RWPE2 (cell line): ENCODE data around the gene CCDC120.

ENCODE experiments used
- ATAC-seq: fragments of 200-7000 bp; cut with Tn5 transposase; 3 replicates; pipeline ENCODE4 v1.9.1; 2021; ENCODE audit warnings: low read depth
- DNase-seq: peaks from one replicate; pipeline ENCODE4 v3.0.0-alpha.2; 2020; ENCODE audit warnings: low spot score
- H3K27ac ChIP-seq: fragments of 450-650 bp; 2 replicates; pipeline ENCODE4 v1.5.1; 2017; ENCODE audit warnings: mild to moderate bottlenecking; ENCODE audit not compliant: poor library complexity, severe bottlenecking
- H3K27me3 ChIP-seq: fragments of 250-450 bp; sonication (Bioruptor Pico); 2 replicates; pipeline ENCODE4 v1.5.1; 2021; ENCODE audit warnings: mild to moderate bottlenecking, moderate library complexity; ENCODE audit not compliant: insufficient read depth, poor library complexity, severe bottlenecking
- H3K36me3 ChIP-seq: fragments of 250-450 bp; sonication (Bioruptor Pico); 2 replicates; pipeline ENCODE4 v1.5.1; 2020; ENCODE audit warnings: low read depth, mild to moderate bottlenecking, moderate library complexity
- H3K4me1 ChIP-seq: fragments of 250-450 bp; sonication (Bioruptor Pico); 2 replicates; pipeline ENCODE4 v1.5.1; 2021; ENCODE audit warnings: mild to moderate bottlenecking, moderate library complexity; ENCODE audit not compliant: insufficient read depth, poor library complexity, severe bottlenecking
- H3K4me3 ChIP-seq: fragments of 250-450 bp; sonication (Bioruptor Pico); 2 replicates; pipeline ENCODE4 v1.5.1; 2021; ENCODE audit warnings: mild to moderate bottlenecking, moderate library complexity; ENCODE audit not compliant: severe bottlenecking
- H3K9me3 ChIP-seq: fragments of 250-450 bp; sonication (Bioruptor Pico); 2 replicates; pipeline ENCODE4 v1.5.1; 2021; ENCODE audit warnings: mild to moderate bottlenecking, moderate library complexity; ENCODE audit not compliant: severe bottlenecking
- TF ChIP-seq, protein P1 (sequence below): fragments of 450-650 bp; IDR thresholded peaks from one replicate; pipeline ENCODE4 v1.5.1; 2017; ENCODE audit warnings: mild to moderate bottlenecking, moderate library complexity; ENCODE audit not compliant: poor library complexity, severe bottlenecking

The CCDC120 gene

DNA sequence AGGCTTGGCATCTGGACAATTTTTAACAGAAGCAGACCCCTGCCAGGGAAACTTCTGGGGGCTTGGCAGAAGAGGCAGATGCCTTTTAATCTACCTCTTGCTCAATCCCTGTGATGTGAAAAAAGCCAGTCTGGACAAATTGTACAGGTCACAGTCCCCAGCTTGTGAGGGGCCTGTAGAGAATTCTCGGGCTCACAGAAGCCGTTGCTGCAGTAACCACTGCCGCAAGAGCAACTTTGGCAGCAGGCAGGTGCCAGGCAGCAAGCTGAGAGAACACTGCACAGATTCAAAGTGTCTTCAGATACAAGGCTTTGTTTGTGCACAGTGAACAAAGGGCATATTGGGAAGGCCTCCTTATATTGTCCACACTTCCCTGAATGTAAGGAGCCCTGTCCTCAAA is 53.0 kb downstream of the CCDC120 start:
- H3K36me3 ChIP-seq, result no peaks in the 10 kb centered on the region
- H3K27ac ChIP-seq, result no peak overlapping the region
- DNase-seq, result no peak
- TF ChIP-seq, protein P1, sequence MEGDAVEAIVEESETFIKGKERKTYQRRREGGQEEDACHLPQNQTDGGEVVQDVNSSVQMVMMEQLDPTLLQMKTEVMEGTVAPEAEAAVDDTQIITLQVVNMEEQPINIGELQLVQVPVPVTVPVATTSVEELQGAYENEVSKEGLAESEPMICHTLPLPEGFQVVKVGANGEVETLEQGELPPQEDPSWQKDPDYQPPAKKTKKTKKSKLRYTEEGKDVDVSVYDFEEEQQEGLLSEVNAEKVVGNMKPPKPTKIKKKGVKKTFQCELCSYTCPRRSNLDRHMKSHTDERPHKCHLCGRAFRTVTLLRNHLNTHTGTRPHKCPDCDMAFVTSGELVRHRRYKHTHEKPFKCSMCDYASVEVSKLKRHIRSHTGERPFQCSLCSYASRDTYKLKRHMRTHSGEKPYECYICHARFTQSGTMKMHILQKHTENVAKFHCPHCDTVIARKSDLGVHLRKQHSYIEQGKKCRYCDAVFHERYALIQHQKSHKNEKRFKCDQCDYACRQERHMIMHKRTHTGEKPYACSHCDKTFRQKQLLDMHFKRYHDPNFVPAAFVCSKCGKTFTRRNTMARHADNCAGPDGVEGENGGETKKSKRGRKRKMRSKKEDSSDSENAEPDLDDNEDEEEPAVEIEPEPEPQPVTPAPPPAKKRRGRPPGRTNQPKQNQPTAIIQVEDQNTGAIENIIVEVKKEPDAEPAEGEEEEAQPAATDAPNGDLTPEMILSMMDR, result no peak
- ATAC-seq, result no peak
- H3K4me1 ChIP-seq, result no peaks in the 10 kb centered on the region
- no peaks in the 10 kb centered on the region for H3K9me3 ChIP-seq
- H3K27me3 ChIP-seq, result no peaks in the 10 kb centered on the region
- H3K4me3 ChIP-seq, result no peak overlapping the region

DNA sequence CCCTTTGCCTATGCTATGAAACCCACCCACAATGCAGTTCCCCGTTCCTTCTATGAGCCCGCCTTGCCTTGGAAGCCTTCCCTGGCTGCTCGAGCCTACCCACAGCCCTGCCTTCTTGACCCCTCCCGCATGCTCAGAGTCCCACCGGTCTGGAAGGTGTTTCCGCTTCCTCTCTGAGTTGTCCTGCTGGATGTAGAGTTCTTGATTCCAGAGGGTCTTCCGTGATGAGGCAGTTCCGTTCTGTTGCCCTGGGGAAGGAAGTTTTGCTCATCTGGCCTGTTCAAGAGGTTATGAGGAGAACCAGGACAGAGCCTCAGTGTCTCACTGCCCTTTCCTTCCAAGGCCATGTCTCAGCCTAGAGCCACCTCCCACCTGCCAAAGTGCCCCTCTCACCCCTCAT is 57.3 kb downstream of the CCDC120 start:
- H3K27me3 ChIP-seq, result no peaks in the 10 kb centered on the region
- ATAC-seq, result no peak

DNA sequence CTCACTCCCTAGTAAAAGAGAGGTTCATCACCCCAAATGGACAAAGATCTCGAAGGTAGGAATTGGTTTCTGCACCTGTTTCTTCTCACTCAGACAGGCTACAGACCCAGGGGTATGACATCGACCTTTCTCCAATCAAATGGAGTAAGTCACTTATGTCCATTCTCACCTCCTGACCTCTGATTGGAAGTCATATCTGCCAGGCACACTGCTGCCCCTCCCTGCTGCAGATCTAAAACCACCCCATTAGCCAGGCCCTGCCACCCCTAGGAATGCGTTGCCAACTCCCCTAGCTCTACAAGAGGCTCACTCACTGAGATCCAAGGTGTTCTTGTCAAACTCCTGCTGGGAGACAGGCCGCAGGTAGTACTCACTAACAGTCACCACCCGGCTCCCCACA is 57.9 kb downstream of the CCDC120 start:
- no peaks in the 10 kb centered on the region for H3K4me1 ChIP-seq
- no peak overlapping the region for H3K27ac ChIP-seq
- DNase-seq, result no peak
- H3K36me3 ChIP-seq, result peaks cover 11% of the 10 kb centered on the region
- TF ChIP-seq, protein P1, result no peak
- H3K4me3 ChIP-seq, result no peak overlapping the region
- no peaks in the 10 kb centered on the region for H3K9me3 ChIP-seq
- H3K27me3 ChIP-seq, result no peaks in the 10 kb centered on the region
- ATAC-seq, result no peak

More for the DNA sequence above, 57.3 kb downstream of the CCDC120 start:
- TF ChIP-seq, protein P1, result no peak
- Histone ChIP-seq H3K9me3 (no peaks in the 10 kb centered on the region), H3K4me1 (no peaks in the 10 kb centered on the region), H3K36me3 (peaks cover 11% of the 10 kb centered on the region), H3K4me3 (no peak overlapping the region), H3K27ac (no peak overlapping the region)
- no peak for DNase-seq

DNA sequence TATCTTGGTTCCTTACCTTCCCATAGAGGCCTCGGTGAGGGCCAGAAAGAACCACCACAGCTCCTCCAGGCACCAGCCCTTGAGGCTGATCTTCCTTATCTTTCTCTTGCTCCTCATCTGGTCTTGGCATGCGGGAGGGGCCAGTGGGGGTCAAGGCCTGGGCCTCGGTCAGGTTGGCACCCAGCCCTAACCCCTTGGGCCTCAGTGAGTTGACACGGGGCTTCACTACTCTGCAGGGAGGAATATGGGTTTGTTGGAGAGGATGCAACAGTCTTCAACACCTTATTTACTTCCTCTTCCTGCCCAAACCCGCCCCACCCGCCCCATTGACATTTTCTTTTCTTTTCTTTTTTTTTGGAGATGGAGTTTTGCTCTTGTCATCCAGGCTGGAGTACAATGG is 58.8 kb downstream of the CCDC120 start:
- Histone ChIP-seq H3K9me3 (no peaks in the 10 kb centered on the region), H3K27me3 (no peaks in the 10 kb centered on the region), H3K36me3 (peaks cover 11% of the 10 kb centered on the region), H3K4me3 (no peak overlapping the region), H3K27ac (no peak overlapping the region), H3K4me1 (no peaks in the 10 kb centered on the region)
- no peak for DNase-seq
- TF ChIP-seq, protein P1, result no peak
- ATAC-seq, result no peak
